ENCODE data around the gene STMP1. TPM values are rescaled to one million over a fixed set of nuclear protein-coding genes. Genes with fewer than 3 reads are reported as not detected.

STMP1 gene
- total and polyA plus RNA-seq, 2 of the 13 experiments (the other 11 are each of a cell fraction or from before 2014, with no cell fraction given): 7.2 to 16.2 TPM

- DNase-seq (ENCODE audit: low spot score): no peak
- POLR2A ChIA-PET: no interaction called here
- Histone ChIP-seq H3K4me1 (ENCODE audit: insufficient read depth, low read length) (no peaks in the 10 kb centered on the region), H3K4me3 (replicated peaks in 1 of 3; ENCODE audit: insufficient read depth in 1 of 3, low read depth in 2 of 3, low read length in 3 of 3) (no peak overlapping the region), H3K79me2 (ENCODE audit: insufficient read depth, low read length) (no peaks in the 10 kb centered on the region), H3K27me3 (ENCODE audit: control insufficient read depth in 1 of 2, insufficient read depth in 2 of 2, low read length in 2 of 2) (no peaks in the 10 kb centered on the region), H3K36me3 (replicated peaks in 1 of 2; ENCODE audit: control insufficient read depth in 1 of 2, insufficient read depth in 2 of 2, low read length in 2 of 2) (peaks cover 13 to 45% of the 10 kb centered on the region in 2 experiments), H3K9ac (ENCODE audit: insufficient read depth, low read depth, low read length) (no peak overlapping the region), H3K4me2 (ENCODE audit: low read depth, low read length) (no peak overlapping the region), H3K27ac (ENCODE audit: extremely low read length, insufficient read depth, low read length) (no peak overlapping the region), H2AFZ (ENCODE audit: low read length) (no peak overlapping the region), H3K9me3 (ENCODE audit: low read length) (no peaks in the 10 kb centered on the region), H4K20me1 (ENCODE audit: insufficient read depth, low read length) (no peaks in the 10 kb centered on the region)
- no TSS peak for BruUV-seq (replicated peaks)
- TF ChIP-seq CSRNP2 (CRISPR knock-in tag; conservative IDR thresholded peaks at IDR 0.05; ENCODE audit: low read depth) (no peak), ZNF552 (CRISPR knock-in tag; IDR thresholded peaks at IDR 0.05; ENCODE audit: borderline replicate concordance) (no peak), HNRNPK (IDR thresholded peaks at IDR 0.05; ENCODE audit: low read depth, low read length, poor library complexity, severe bottlenecking) (peak; percentile 79), ZFX (CRISPR knock-in tag; IDR thresholded peaks at IDR 0.05; ENCODE audit: low read depth) (no peak)
- FAIRE-seq: no peak
- CTCF ChIA-PET (ENCODE audit: low intra/inter-chr PET ratio, low total read pairs): no interaction called here
- no peak for ATAC-seq
- in situ Hi-C loops (cut with HindIII; ENCODE audit: extremely low pct_ligation_motif_present, low pct_unique_long_range_greater_than_20kb): loop anchor here (10.0 kb wide), 1 partner anchor 373 kb away; no protein-coding TSS in a partner anchor
- intact Hi-C loops (cut with micrococcal nuclease; ENCODE audit: unreplicated experiment): no loop called here
- 97% methylated on average over 1 of the region's 1 CpG for WGBS (ENCODE audit: low lambda C conversion rate)
Observed at GRCh38 chr7:135647755-135648154, 14.6 kb upstream of the STMP1 start.

- intact Hi-C loops (cut with micrococcal nuclease; ENCODE audit: unreplicated experiment): no loop called here
- H3K36me3 ChIP-seq (replicated peaks in 1 of 2; ENCODE audit: control insufficient read depth in 1 of 2, insufficient read depth in 2 of 2, low read length in 2 of 2): peaks cover 13 to 40% of the 10 kb centered on the region in 2 experiments
- WGBS (ENCODE audit: low lambda C conversion rate): 97% methylated on average over 7 of the region's 7 CpGs
Observed at GRCh38 chr7:135648235-135648634, 14.1 kb upstream of the STMP1 start.

More at GRCh38 chr7:135648235-135648634, 14.1 kb upstream of the STMP1 start:
- DNase-seq (ENCODE audit: low spot score) (no peak), FAIRE-seq (no peak), ATAC-seq (no peak)
- no peaks in the 10 kb centered on the region for H3K4me1 ChIP-seq (ENCODE audit: insufficient read depth, low read length)
- H3K9ac ChIP-seq (ENCODE audit: insufficient read depth, low read depth, low read length): no peak overlapping the region
- POLR2A ChIA-PET: no interaction called here
- no peak overlapping the region for H2AFZ ChIP-seq (ENCODE audit: low read length)
- no peak overlapping the region for H3K27ac ChIP-seq (ENCODE audit: extremely low read length, insufficient read depth, low read length)
- no peak overlapping the region for H3K4me2 ChIP-seq (ENCODE audit: low read depth, low read length)
- H3K27me3 ChIP-seq (ENCODE audit: control insufficient read depth in 1 of 2, insufficient read depth in 2 of 2, low read length in 2 of 2): no peaks in the 10 kb centered on the region
- BruUV-seq (replicated peaks): no TSS peak
- H4K20me1 ChIP-seq (ENCODE audit: insufficient read depth, low read length): no peaks in the 10 kb centered on the region
- H3K4me3 ChIP-seq (replicated peaks in 1 of 3; ENCODE audit: insufficient read depth in 1 of 3, low read depth in 2 of 3, low read length in 3 of 3): no peak overlapping the region
- no peaks in the 10 kb centered on the region for H3K79me2 ChIP-seq (ENCODE audit: insufficient read depth, low read length)
- H3K9me3 ChIP-seq (ENCODE audit: low read length): no peaks in the 10 kb centered on the region
- CTCF ChIA-PET (ENCODE audit: low intra/inter-chr PET ratio, low total read pairs): no interaction called here
- in situ Hi-C loops (cut with HindIII; ENCODE audit: extremely low pct_ligation_motif_present, low pct_unique_long_range_greater_than_20kb): loop anchor here (10.0 kb wide), 1 partner anchor 373 kb away; no protein-coding TSS in a partner anchor
- TF ChIP-seq KAT2B (IDR thresholded peaks at IDR 0.05; ENCODE audit: borderline replicate concordance, low read depth, low read length): no peak
- no peak for TF ChIP-seq GTF2F1 (IDR thresholded peaks at IDR 0.05; ENCODE audit: low read length)
- no peak for TF ChIP-seq CREB3 (CRISPR knock-in tag; IDR thresholded peaks at IDR 0.05)
- no peak for TF ChIP-seq PRPF4 (IDR thresholded peaks at IDR 0.05; ENCODE audit: low read depth, low read length, poor library complexity, severe bottlenecking)
- TF ChIP-seq CCAR2 (optimal IDR thresholded peaks at IDR 0.05; ENCODE audit: low read depth, low read length): no peak
- no peak for TF ChIP-seq ZNF709 (CRISPR knock-in tag; IDR thresholded peaks at IDR 0.05)
- no peak for TF ChIP-seq ELF3 (CRISPR knock-in tag; IDR thresholded peaks at IDR 0.05)
- no peak for TF ChIP-seq GLMP (CRISPR knock-in tag; IDR thresholded peaks at IDR 0.05; ENCODE audit: borderline replicate concordance)

Measured in HepG2 (cell line).